Loucy (cell line): ENCODE data around the gene BCL11B.

Experiments
- H2AFZ ChIP-seq: fragments of 200-600 bp; sonication (generic); 2 replicates; pipeline ENCODE4 v1.6.0; 2016; ENCODE audit warnings: antibody characterized with exemption, mild to moderate bottlenecking, low read length, moderate library complexity
- H3F3A ChIP-seq: fragments of 200-600 bp; 2 replicates; pipeline ENCODE4 v1.6.0; 2016; ENCODE audit warnings: antibody characterized with exemption, low read depth, mild to moderate bottlenecking
- H3K27me3 ChIP-seq: fragments of 200-600 bp; sonication (generic); 2 replicates; pipeline ENCODE4 v1.6.1; 2014; ENCODE audit warnings: low read length, mild to moderate bottlenecking; ENCODE audit not compliant: insufficient read depth, poor library complexity, severe bottlenecking
- H3K36me3 ChIP-seq: fragments of 200-600 bp; sonication (generic); 2 replicates; pipeline ENCODE4 v1.6.1; 2016; ENCODE audit warnings: low read length; ENCODE audit not compliant: insufficient read depth
- H3K4me1 ChIP-seq: fragments of 200-600 bp; sonication (generic); 2 replicates; pipeline ENCODE4 v1.5.1; 2014; ENCODE audit warnings: low read length, mild to moderate bottlenecking; ENCODE audit not compliant: insufficient read depth, poor library complexity, severe bottlenecking
- H3K4me2 ChIP-seq: fragments of 200-600 bp; sonication (generic); 2 replicates; pipeline ENCODE4 v1.6.0; 2014; ENCODE audit warnings: antibody characterized with exemption, low read length, low read depth, mild to moderate bottlenecking; ENCODE audit not compliant: poor library complexity, severe bottlenecking
- H3K4me3 ChIP-seq: fragments of 200-600 bp; sonication (generic); 2 replicates; pipeline ENCODE4 v1.5.1; 2014; ENCODE audit warnings: low read length, mild to moderate bottlenecking, mixed read lengths; ENCODE audit not compliant: poor library complexity, severe bottlenecking
- H3K79me2 ChIP-seq: fragments of 200-600 bp; sonication (generic); 2 replicates; pipeline ENCODE4 v1.6.1; 2014; ENCODE audit warnings: low read length; ENCODE audit not compliant: insufficient read depth
- H3K9ac ChIP-seq: fragments of 200-600 bp; sonication (generic); 2 replicates; pipeline ENCODE4 v1.6.0; 2014; ENCODE audit warnings: mild to moderate bottlenecking, low read depth, low read length, moderate library complexity; ENCODE audit not compliant: poor library complexity, severe bottlenecking
- H3K9me2 ChIP-seq: fragments of 200-600 bp; sonication (generic); replicated peaks from 2 replicates; pipeline ENCODE4 v1.6.1; 2016; ENCODE audit warnings: low read depth, low read length, mixed read lengths
- H3K9me3 ChIP-seq: fragments of 200-600 bp; sonication (generic); 2 replicates; pipeline ENCODE4 v1.6.1; 2014; ENCODE audit warnings: mild to moderate bottlenecking, antibody characterized with exemption, low read length, low read depth; ENCODE audit not compliant: insufficient read depth
- H4K20me1 ChIP-seq: fragments of 200-600 bp; sonication (generic); 2 replicates; pipeline ENCODE4 v1.6.0; 2014; ENCODE audit warnings: antibody characterized with exemption, low read length, mild to moderate bottlenecking; ENCODE audit not compliant: insufficient read depth, poor library complexity, severe bottlenecking
- CTCF ChIP-seq: fragments of 200-600 bp; sonication (generic); conservative IDR thresholded peaks from 2 replicates; pipeline ENCODE4 v1.5.1; 2014; ENCODE audit warnings: mild to moderate bottlenecking, antibody characterized with exemption, low read length
- EZH2phosphoT487 ChIP-seq: fragments of 200-600 bp; IDR thresholded peaks from 2 replicates; pipeline ENCODE4 v1.6.1; 2018; ENCODE audit warnings: antibody characterized with exemption, mild to moderate bottlenecking, moderate library complexity, borderline replicate concordance

Gene BCL11B

GRCh38 chr14:99129211-99129696 is 142.7 kb downstream of the BCL11B start:
- Histone ChIP-seq H3K9ac (no peak overlapping the region), H3K36me3 (no peaks in the 10 kb centered on the region), H2AFZ (peak overlapping the region; percentile 53), H3K9me2 (no peaks in the 10 kb centered on the region), H3F3A (no peaks in the 10 kb centered on the region), H3K27me3 (no peaks in the 10 kb centered on the region), H3K4me2 (no peak overlapping the region), H3K4me1 (peaks cover 2% of the 10 kb centered on the region), H3K79me2 (no peaks in the 10 kb centered on the region), H4K20me1 (no peaks in the 10 kb centered on the region), H3K9me3 (no peaks in the 10 kb centered on the region), H3K4me3 (no peak overlapping the region)
- TF ChIP-seq CTCF (no peak), EZH2phosphoT487 (no peak)

GRCh38 chr14:99128185-99128584 is 143.8 kb downstream of the BCL11B start:
- no peaks in the 10 kb centered on the region for H4K20me1 ChIP-seq
- no peak overlapping the region for H3K4me2 ChIP-seq
- no peaks in the 10 kb centered on the region for H3K36me3 ChIP-seq
- TF ChIP-seq EZH2phosphoT487 (no peak), CTCF (no peak)
- H3K4me3 ChIP-seq: no peak overlapping the region
- no peaks in the 10 kb centered on the region for H3K27me3 ChIP-seq
- H3K9me3 ChIP-seq: no peaks in the 10 kb centered on the region
- no peak overlapping the region for H2AFZ ChIP-seq
- H3F3A ChIP-seq: no peaks in the 10 kb centered on the region
- H3K4me1 ChIP-seq: peaks cover 2% of the 10 kb centered on the region
- no peak overlapping the region for H3K9ac ChIP-seq
- H3K9me2 ChIP-seq: no peaks in the 10 kb centered on the region
- no peaks in the 10 kb centered on the region for H3K79me2 ChIP-seq

- no peak overlapping the region for H3K4me2 ChIP-seq
These were observed 144.3 kb downstream of the BCL11B start for GRCh38 chr14:99127651-99128167.

More at GRCh38 chr14:99127651-99128167, 144.3 kb downstream of the BCL11B start:
- Histone ChIP-seq H3K9ac (no peak overlapping the region), H3K27me3 (no peaks in the 10 kb centered on the region), H3F3A (no peaks in the 10 kb centered on the region), H2AFZ (no peak overlapping the region), H3K4me1 (peaks cover 2% of the 10 kb centered on the region), H3K79me2 (no peaks in the 10 kb centered on the region), H3K9me2 (no peaks in the 10 kb centered on the region), H4K20me1 (no peaks in the 10 kb centered on the region), H3K4me3 (no peak overlapping the region), H3K36me3 (no peaks in the 10 kb centered on the region), H3K9me3 (no peaks in the 10 kb centered on the region)
- no peak for TF ChIP-seq EZH2phosphoT487
- TF ChIP-seq CTCF: no peak
